Mononuclear cell (primary cell): ENCODE results near the gene KIF21A. TPM values are rescaled to one million over a fixed set of nuclear protein-coding genes. Genes with fewer than 3 reads are reported as not detected.

ENCODE experiments used
- H3K27me3 ChIP-seq: 2 replicates; pipeline ENCODE4 v1.6.0; 2011; ENCODE audit warnings: low read length, control low read depth; ENCODE audit not compliant: insufficient read depth
- H3K4me1 ChIP-seq: 2 replicates; pipeline ENCODE4 v1.5.1; 2011; ENCODE audit warnings: mild to moderate bottlenecking, low read length, control low read depth; ENCODE audit not compliant: insufficient read depth
- H3K4me3 ChIP-seq: 2 replicates; pipeline ENCODE4 v1.5.1; 2011; ENCODE audit warnings: mild to moderate bottlenecking, low read length, moderate library complexity
- H3K9me3 ChIP-seq: 2 replicates; pipeline ENCODE4 v1.5.1; 2011; ENCODE audit warnings: low read depth, mild to moderate bottlenecking, control low read depth, low read length
- total RNA-seq: library from RNA; depleted of rRNA; stranded (reverse); fragments of >200 nt; gene quantifications from one replicate; pipeline ENCODE4 v1.2.3, GENCODE V29; 2012

KIF21A gene
- total RNA-seq, 1 donor, result 9.6 TPM

DNA sequence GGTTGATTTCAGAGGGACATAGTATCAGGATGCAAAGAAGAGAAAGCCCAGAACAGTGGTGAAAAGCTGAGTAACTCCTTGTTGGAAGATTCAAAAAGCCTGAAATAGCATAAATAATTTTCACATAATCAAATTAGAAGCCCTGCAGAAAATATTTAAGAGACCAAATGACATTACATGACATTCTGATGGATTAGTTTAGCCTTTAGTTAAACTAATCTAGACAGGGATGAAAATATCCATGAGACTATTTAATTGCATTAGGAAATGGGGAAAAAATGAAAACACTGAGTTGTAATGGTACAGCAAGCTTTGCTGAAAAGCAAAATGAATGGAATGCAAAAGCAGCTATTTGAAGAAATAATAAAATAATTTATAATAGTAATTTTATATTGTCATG, 91.8 kb downstream of the KIF21A start:
- Histone ChIP-seq H3K27me3 (no peaks in the 10 kb centered on the region), H3K4me3 (no peak overlapping the region), H3K9me3 (no peaks in the 10 kb centered on the region), H3K4me1 (no peaks in the 10 kb centered on the region)

DNA sequence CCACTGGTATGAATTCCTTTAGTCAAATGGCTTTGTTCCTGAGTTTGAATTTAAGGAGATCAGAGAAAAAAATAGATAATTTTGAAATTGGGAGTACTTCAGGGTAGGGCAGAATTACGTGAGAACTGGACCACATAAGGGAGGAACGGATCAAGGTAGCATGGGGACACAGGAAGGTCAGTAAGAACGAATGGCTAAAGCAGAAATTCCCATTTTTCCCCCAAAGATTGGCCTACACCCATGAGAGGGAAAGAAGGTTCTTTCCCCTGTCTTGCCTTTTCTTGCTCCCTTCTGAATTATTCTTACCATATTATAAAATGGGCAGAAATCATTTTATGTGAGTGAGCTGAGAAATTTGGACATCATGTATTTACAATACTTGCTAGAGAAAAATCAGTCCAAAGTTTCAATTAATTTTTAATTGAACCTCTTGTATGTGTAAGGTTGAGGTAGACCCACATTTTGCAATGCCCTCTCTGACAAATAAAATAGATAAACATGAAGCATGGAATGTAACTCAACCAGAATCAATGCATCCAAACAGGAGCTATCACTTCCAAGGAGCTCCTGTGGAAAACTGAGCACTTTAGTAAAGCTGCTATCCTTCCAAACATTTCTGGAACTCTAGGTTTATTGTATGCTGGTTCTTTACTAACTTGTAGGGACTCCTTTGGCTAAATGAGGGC, 93.8 kb downstream of the KIF21A start:
- H3K4me3 ChIP-seq, result no peak overlapping the region
- no peaks in the 10 kb centered on the region for H3K9me3 ChIP-seq
- no peaks in the 10 kb centered on the region for H3K27me3 ChIP-seq
- no peaks in the 10 kb centered on the region for H3K4me1 ChIP-seq

DNA sequence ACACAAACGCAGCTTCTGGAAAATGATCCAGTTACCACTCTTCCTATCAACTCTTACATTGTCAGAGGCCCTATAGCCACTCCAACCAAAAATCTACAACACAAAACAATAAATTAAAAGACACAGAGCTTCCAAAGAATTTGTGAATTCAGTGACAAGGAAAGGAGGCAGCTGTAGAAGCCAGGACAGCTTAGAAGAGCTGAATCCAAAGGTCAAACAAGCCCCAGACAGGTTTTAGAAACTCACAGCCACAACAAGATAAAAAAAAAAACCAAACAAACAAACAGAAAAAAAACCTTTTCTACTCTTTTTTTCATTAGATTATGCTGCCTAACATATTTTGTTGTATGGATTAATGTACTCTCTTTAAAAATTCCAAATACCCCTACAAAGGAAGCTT, 94.4 kb downstream of the KIF21A start:
- Histone ChIP-seq H3K27me3 (no peaks in the 10 kb centered on the region), H3K9me3 (no peaks in the 10 kb centered on the region), H3K4me1 (no peaks in the 10 kb centered on the region), H3K4me3 (no peak overlapping the region)

DNA sequence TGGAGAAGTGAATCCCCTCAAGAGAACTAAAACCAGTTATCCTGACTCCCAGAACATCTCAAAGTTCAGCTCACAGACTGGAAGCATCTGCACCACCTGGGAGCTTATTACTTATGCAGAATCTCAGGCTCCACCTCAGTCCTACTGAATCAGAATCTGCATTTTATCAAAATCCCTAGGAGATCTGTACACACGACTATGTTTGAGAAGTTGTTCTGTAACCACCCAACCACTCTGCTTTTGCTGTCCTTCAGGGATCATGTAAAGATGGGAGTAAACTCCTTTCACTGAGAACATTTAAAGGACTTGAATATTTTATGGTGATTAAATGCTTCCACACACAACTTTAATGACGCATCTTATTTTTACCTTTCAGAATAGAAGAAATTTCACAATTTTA, 98.0 kb downstream of the KIF21A start:
- H3K4me3 ChIP-seq, result no peak overlapping the region
- H3K9me3 ChIP-seq, result no peaks in the 10 kb centered on the region
- H3K4me1 ChIP-seq, result no peaks in the 10 kb centered on the region
- H3K27me3 ChIP-seq, result no peaks in the 10 kb centered on the region

DNA sequence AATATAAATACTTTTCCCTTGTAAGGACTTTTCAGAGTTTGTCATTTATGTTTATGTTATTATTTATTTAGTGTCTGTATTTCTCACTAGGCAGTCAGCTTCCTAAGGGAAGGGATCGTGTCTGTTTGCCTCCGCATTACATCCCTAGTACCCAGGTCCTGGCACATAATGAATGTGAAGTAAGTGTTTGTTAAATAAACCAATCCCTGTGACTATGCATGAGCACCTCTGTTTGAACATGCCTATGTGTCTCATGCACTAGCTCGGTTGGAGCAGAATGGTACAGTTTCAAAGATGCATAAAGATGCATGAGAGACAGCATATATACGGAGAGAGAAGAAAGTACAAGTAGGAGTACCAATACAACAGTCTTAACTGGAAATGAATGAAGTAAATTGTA, 99.3 kb downstream of the KIF21A start:
- H3K4me1 ChIP-seq, result no peaks in the 10 kb centered on the region
- H3K4me3 ChIP-seq, result no peak overlapping the region
- H3K9me3 ChIP-seq, result no peaks in the 10 kb centered on the region
- H3K27me3 ChIP-seq, result no peaks in the 10 kb centered on the region

DNA sequence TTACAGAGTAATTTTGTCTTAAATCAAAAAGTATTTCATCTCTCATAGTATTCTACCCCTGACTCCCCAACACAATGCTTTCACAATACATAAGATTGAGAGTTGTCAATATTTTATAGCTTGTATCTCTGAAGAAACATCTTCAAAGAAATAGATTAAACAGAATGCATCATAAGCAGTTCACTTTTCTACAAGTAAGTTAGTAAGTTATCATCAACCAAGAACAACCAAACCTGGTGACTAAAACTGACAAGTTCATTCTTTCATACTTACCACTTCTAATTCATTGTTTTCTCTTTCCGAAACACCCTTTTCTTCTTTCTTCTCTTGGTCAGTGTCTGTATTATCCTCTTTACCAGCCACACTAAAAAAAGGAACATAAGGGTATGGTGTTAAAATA, 101.2 kb downstream of the KIF21A start:
- H3K9me3 ChIP-seq, result no peaks in the 10 kb centered on the region
- H3K4me3 ChIP-seq, result no peak overlapping the region
- H3K27me3 ChIP-seq, result no peaks in the 10 kb centered on the region
- no peaks in the 10 kb centered on the region for H3K4me1 ChIP-seq

DNA sequence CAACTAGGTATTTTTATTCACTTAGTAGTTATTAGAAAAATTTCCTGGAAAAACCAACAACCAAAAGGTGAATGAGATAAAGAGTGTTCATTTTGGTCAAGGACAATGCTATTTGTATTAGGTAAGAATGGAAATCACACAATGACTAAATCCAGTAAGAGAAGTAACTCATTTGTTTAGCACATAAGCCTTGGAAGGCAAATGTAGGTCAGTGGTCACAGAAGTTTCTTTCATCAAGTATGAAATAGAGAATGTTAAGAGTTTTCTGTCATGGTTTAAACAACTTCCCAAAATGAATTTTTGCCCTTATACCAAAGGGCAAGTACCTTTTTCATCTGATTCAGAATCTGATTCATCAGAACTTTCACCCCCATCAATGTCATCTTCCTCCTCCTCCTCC, 101.7 kb downstream of the KIF21A start:
- Histone ChIP-seq H3K27me3 (no peaks in the 10 kb centered on the region), H3K9me3 (no peaks in the 10 kb centered on the region), H3K4me1 (no peaks in the 10 kb centered on the region), H3K4me3 (no peak overlapping the region)

DNA sequence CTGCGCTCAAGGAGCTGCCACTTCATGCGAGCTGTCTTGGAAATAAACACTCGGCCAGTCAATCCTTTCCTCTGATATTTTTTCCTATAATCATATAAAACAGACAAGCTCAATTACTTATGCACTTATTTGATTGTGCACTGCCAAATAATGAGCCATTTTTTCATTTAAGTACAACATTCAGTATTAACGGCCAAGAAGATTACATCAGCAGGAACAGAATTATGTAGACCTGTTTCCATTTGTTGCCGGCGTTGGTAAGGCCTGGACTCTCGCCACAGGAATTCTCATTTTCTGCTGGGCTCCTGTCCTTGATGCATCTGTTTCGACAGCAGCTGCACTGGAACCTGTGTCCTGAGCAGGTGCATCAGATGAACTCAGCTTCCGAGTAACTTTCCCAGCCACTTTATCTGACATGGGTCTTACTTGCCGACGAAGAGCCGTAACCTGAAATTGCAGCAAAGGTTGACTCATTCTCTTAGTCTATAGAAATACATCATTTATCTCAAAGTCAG, 110.2 kb downstream of the KIF21A start:
- Histone ChIP-seq H3K9me3 (no peaks in the 10 kb centered on the region), H3K27me3 (no peaks in the 10 kb centered on the region), H3K4me1 (no peaks in the 10 kb centered on the region), H3K4me3 (no peak overlapping the region)

DNA sequence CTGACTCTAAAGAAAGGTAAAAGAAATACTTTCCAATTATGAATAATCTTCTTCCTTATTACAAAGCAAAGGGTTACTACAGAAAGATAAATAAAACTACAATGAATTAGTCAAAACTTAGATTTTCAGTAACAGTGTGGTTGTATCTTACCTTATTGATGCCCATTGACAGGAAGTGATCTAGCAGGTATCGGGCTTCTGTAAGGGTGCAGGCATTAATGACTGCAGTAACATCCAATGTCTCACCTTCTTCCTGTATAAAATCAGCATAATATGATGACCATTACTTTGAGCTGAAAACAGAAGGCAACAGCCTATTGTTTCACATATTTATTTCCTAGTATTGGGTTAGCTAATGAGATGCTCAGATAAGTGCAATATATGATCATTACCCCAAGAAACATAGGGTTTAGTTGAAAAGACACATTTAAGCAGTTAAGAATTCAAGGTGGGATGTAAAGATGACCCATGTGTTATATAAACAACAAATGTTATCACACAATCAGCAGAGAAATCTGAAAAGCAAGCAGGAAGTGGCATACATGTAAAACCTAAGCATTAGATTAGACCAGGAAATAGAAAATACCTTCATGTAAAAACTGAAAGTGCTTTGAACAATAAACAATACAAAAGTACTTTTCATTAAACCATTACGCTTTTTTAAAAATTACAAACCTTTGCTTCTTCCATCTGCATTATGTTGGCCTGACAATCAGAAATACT, 111.2 kb downstream of the KIF21A start:
- Histone ChIP-seq H3K4me3 (no peak overlapping the region), H3K9me3 (no peaks in the 10 kb centered on the region), H3K27me3 (no peaks in the 10 kb centered on the region), H3K4me1 (no peaks in the 10 kb centered on the region)

DNA sequence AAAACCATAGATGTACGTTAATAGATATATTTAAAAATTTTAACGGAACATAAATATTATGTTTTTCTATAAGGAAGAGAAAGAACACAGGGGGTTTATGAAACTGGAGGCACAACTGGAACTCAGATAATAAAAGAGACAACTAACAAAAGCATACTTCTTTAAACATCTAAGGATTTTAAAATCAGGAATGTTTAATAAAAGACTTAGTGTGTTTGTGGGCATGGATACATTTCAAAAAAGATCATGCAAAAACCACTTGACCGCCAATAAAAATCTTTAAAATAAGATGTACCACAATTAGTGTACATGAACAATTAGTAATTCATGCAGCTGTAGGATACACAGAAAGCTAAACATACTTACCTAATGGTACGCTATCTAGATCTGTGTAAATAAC, 113.0 kb downstream of the KIF21A start:
- Histone ChIP-seq H3K4me3 (no peak overlapping the region), H3K4me1 (no peaks in the 10 kb centered on the region)

DNA sequence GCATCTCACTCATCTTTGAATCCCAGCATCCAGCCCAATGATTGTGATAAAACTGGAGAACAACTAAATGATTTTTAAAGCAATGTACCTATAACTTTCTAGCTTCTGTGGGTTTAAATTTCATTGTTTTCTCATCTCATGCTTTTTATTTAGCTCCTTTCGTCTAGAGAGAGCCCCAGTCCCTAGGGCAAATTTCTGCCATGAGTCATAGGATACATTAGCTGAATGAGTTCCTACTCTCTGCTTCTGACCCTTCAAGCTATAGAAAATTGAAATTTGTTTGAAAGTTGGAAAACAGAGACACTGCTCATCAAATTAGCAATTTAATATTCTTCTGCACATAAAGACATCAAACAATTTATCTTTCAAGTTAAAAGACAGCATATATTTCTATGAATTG, 113.9 kb downstream of the KIF21A start:
- Histone ChIP-seq H3K27me3 (no peaks in the 10 kb centered on the region), H3K4me1 (no peaks in the 10 kb centered on the region), H3K9me3 (no peaks in the 10 kb centered on the region), H3K4me3 (no peak overlapping the region)

More for the DNA sequence above, 113.0 kb downstream of the KIF21A start:
- Histone ChIP-seq H3K9me3 (no peaks in the 10 kb centered on the region), H3K27me3 (no peaks in the 10 kb centered on the region)

DNA sequence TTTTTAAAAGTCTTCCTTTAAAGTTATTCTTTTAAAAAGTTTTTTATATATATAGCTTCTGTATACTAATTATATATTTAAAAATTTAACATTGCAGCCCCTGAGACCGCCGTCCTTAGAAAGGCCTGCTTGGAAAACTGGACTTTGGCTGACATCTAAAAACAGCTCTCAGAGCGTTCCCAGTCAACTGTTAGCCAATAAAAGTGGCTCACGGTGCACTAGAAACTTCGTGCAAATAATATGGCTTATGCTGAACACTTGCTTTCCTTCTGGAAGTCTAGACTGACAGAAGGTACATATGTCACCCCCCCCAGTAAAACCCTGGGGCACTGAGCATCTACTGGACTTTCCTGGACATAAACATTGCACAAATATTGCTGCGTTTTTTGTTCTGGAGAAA, 115.0 kb downstream of the KIF21A start:
- Histone ChIP-seq H3K4me3 (no peak overlapping the region), H3K4me1 (no peaks in the 10 kb centered on the region), H3K9me3 (no peaks in the 10 kb centered on the region), H3K27me3 (no peaks in the 10 kb centered on the region)

DNA sequence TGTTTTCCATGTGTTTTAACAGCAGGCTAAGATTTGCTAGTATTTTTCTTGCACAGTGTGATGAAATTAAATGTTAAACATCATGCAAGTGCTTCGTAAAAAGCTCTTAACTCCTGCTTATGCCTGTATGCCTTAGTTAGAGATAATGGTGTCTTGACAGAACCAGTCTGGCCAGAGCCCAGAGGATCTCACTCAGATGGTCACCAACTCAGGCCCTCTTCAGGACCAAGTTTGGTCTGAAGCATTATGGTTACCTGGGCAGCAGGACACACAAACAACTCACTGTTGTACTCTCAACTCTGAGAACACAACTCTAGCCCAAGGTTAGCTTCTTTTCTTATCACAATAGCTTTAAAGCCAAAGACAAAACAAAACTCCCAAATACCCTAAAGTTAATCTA, 115.4 kb downstream of the KIF21A start:
- Histone ChIP-seq H3K4me3 (no peak overlapping the region), H3K27me3 (no peaks in the 10 kb centered on the region), H3K9me3 (no peaks in the 10 kb centered on the region), H3K4me1 (no peaks in the 10 kb centered on the region)

DNA sequence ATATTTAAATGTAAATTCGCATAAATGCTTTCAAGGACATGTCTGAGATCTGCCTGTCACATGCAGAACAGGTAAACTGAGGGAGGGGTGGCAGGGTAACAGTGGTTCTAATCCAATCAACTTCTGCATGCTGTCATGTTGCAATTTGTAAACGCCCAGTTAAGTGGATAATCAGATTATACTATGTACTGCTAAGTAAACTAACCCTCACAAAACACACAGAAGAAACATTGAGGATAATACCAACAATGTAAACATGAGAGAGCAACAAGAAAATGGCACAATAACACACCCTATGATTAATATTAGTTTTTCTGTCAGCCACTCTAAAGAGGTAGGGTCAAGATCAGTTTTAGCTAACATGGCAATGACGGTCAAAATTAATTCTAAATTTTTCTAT, 123.7 kb downstream of the KIF21A start:
- no peaks in the 10 kb centered on the region for H3K27me3 ChIP-seq
- H3K4me3 ChIP-seq, result no peak overlapping the region
- no peaks in the 10 kb centered on the region for H3K4me1 ChIP-seq
- no peaks in the 10 kb centered on the region for H3K9me3 ChIP-seq

DNA sequence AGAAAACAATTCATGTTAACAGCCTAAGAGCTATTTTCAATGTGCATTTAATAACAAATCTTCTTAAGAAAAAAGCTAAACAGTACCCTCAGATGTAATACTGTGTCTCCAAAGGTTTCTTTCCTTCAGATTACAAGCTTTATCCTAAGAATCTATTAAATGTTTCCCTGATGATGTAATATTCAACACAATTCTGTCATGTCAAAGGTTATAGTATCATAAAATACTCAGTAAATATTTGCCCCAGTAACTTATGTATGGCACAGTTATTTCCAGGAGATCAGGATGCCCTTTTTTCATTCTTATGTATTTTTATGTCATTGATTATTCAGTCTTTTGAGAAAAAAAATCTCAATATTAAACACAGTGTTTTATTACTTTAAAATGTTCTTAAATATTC, 128.4 kb downstream of the KIF21A start:
- Histone ChIP-seq H3K4me1 (no peaks in the 10 kb centered on the region), H3K9me3 (no peaks in the 10 kb centered on the region), H3K4me3 (no peak overlapping the region), H3K27me3 (no peaks in the 10 kb centered on the region)

DNA sequence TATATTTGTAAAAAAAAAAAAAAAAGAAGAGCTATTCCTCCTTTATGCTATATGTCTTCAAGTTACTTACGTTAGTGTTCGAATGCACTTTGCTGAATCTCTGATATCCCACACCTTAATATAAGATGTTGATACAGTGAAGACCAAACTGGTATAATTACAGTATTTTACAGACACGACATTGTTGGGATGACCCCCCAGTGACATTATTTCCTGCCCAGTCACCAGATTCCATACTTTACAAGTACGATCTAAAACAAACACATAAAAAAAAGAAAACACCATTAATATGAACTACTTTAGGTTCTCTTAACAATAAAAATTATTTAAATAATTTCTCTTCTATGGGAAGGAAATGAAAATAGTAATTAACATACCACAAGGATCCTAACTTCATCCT, 133.4 kb downstream of the KIF21A start:
- Histone ChIP-seq H3K9me3 (no peaks in the 10 kb centered on the region), H3K4me1 (no peaks in the 10 kb centered on the region), H3K4me3 (no peak overlapping the region)

More for the DNA sequence above, 133.4 kb downstream of the KIF21A start:
- H3K27me3 ChIP-seq, result no peaks in the 10 kb centered on the region
